Neural cell (in vitro differentiated cells): ENCODE data around the gene PRR5L. TPM values are rescaled to one million over a fixed set of nuclear protein-coding genes. Genes with fewer than 3 reads are reported as not detected.

Experiments used
- H2AFZ ChIP-seq: fragments of 200-600, 300-800 bp; sonication (generic), shearing (Covaris generic); 2 replicates; pipeline ENCODE4 v1.6.0; 2014; ENCODE audit warnings: low read depth, mild to moderate bottlenecking, antibody characterized with exemption, low read length, moderate library complexity
- H3F3A ChIP-seq: fragments of 200-600 bp; shearing (Covaris generic); 2 replicates; pipeline ENCODE4 v1.6.1; 2016; ENCODE audit warnings: mild to moderate bottlenecking, moderate library complexity, mixed read lengths, antibody characterized with exemption, low read length; ENCODE audit not compliant: insufficient read depth, poor library complexity, severe bottlenecking
- H3K27ac ChIP-seq: fragments of 200-600, 300-800 bp; sonication (generic), shearing (Covaris generic); 2 replicates; pipeline ENCODE4 v1.5.1; 2014; ENCODE audit warnings: mild to moderate bottlenecking, low read length, moderate library complexity
- H3K27me3 ChIP-seq: fragments of 300-800, 200-600 bp; sonication (generic), shearing (Covaris generic); 2 replicates; pipeline ENCODE4 v1.6.0; 2014; ENCODE audit warnings: mild to moderate bottlenecking, low read depth, low read length, moderate library complexity; ENCODE audit not compliant: insufficient read depth
- H3K36me3 ChIP-seq: fragments of 300-800, 200-600 bp; sonication (generic), shearing (Covaris generic); 2 replicates; pipeline ENCODE4 v1.5.1; 2014; ENCODE audit warnings: mild to moderate bottlenecking, antibody characterized with exemption, low read length, moderate library complexity; ENCODE audit not compliant: insufficient read depth
- H3K4me2 ChIP-seq: fragments of 300-800, 200-600 bp; sonication (generic), shearing (Covaris generic); 2 replicates; pipeline ENCODE4 v1.6.0; 2014; ENCODE audit warnings: mild to moderate bottlenecking, low read length
- H3K4me3 ChIP-seq: fragments of 300-800, 200-600 bp; sonication (generic), shearing (Covaris generic); 2 replicates; pipeline ENCODE4 v1.5.1; 2014; ENCODE audit warnings: mild to moderate bottlenecking, low read length, moderate library complexity
- H3K79me2 ChIP-seq: fragments of 200-600 bp; shearing (Covaris generic); replicated peaks from 2 replicates; pipeline ENCODE4 v1.6.0; 2014; ENCODE audit warnings: mild to moderate bottlenecking, low read length, moderate library complexity; ENCODE audit not compliant: insufficient read depth
- H3K9ac ChIP-seq: fragments of 300-800, 200-600 bp; sonication (generic), shearing (Covaris generic); 2 replicates; pipeline ENCODE4 v1.6.1; 2016; ENCODE audit warnings: mild to moderate bottlenecking, low read length, mixed read lengths
- H3K9me2 ChIP-seq: fragments of 200-600 bp; shearing (Covaris generic); 2 replicates; pipeline ENCODE4 v1.6.1; 2016; ENCODE audit warnings: mild to moderate bottlenecking, low read length, mixed read lengths; ENCODE audit not compliant: insufficient read depth
- H3K9me3 ChIP-seq: fragments of 200-600, 300-800 bp; sonication (generic), shearing (Covaris generic); 2 replicates; pipeline ENCODE4 v1.6.1; 2016; ENCODE audit warnings: mild to moderate bottlenecking, mixed run types, low read length, moderate library complexity, mixed read lengths
- H4K20me1 ChIP-seq: fragments of 200-600 bp; shearing (Covaris generic); 2 replicates; pipeline ENCODE4 v1.6.1; 2016; ENCODE audit warnings: mild to moderate bottlenecking, mixed run types; ENCODE audit not compliant: insufficient read depth
- CTCF ChIP-seq: fragments of 450-650 bp; IDR thresholded peaks from 2 replicates; pipeline ENCODE4 v1.5.1; 2014; ENCODE audit warnings: antibody characterized with exemption, mild to moderate bottlenecking, moderate library complexity; ENCODE audit not compliant: poor library complexity, severe bottlenecking
- EP300 ChIP-seq: fragments of 450-650 bp; conservative IDR thresholded peaks from 2 replicates; pipeline ENCODE4 v1.6.1; 2014; ENCODE audit warnings: antibody characterized with exemption, mild to moderate bottlenecking, moderate library complexity; ENCODE audit not compliant: poor library complexity, severe bottlenecking
- EZH2 ChIP-seq: fragments of 200-600, 300-800 bp; shearing (Covaris generic), sonication (generic); IDR thresholded peaks from 2 replicates; pipeline ENCODE4 v1.6.1; 2014; ENCODE audit warnings: antibody characterized with exemption, low read length, borderline replicate concordance, mild to moderate bottlenecking; ENCODE audit not compliant: insufficient read depth, poor library complexity, severe bottlenecking
- MXI1 ChIP-seq: fragments of 450-650 bp; conservative IDR thresholded peaks from 2 replicates; pipeline ENCODE4 v1.6.1; 2014; ENCODE audit warnings: antibody characterized with exemption, mild to moderate bottlenecking; ENCODE audit not compliant: poor library complexity, severe bottlenecking
- POLR2AphosphoS5 ChIP-seq: IDR thresholded peaks from 2 replicates; pipeline ENCODE4 v1.6.1; 2012
- RAD21 ChIP-seq: fragments of 450-650 bp; conservative IDR thresholded peaks from 2 replicates; pipeline ENCODE4 v1.6.1; 2014; ENCODE audit warnings: antibody characterized with exemption, mild to moderate bottlenecking, moderate library complexity
- SMC3 ChIP-seq: fragments of 450-650 bp; conservative IDR thresholded peaks from 2 replicates; pipeline ENCODE4 v1.6.1; 2014; ENCODE audit warnings: antibody characterized with exemption, mild to moderate bottlenecking, moderate library complexity; ENCODE audit not compliant: poor library complexity
- TAF1 ChIP-seq: IDR thresholded peaks from 2 replicates; pipeline ENCODE4 v1.6.1; 2012; ENCODE audit warnings: low read depth
- polyA plus RNA-seq: library from polyadenylated mRNA; depleted of rRNA; stranded (reverse); fragments of >200 nt; gene quantifications from 2 replicates; pipeline ENCODE4 v1.2.3, GENCODE V29; 2014
- TF ChIP-seq, protein P1 (sequence below): IDR thresholded peaks from 2 replicates; pipeline ENCODE4 v1.6.1; 2012; ENCODE audit warnings: borderline replicate concordance

PRR5L gene
- polyA plus RNA-seq, 1 donor from 2014 or later, result 0.22 TPM

GRCh38 chr11:36469881-36470802 is 174.1 kb downstream of the PRR5L start:
- Histone ChIP-seq H3K4me2 (no peak overlapping the region), H3K9me3 (no peaks in the 10 kb centered on the region)

DNA sequence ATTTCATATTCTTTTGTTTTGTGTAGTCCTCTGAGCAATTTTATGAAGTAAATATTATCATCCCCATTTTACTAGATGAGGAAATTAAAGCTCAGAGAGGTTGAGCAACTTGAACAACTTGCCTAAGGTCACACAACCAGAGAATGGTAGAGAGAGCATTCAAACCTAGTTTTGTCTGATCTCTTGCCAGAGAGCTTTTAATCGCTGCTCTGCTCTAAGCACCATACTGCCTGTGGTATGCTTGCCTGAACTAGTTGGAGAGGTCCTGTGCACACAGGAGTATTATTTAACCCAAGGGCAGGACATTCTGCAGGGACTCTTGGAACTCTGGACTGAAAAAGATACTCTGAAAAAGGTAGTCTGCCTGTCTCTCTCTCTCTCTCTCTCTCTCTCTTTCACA is 175.5 kb downstream of the PRR5L start:
- Histone ChIP-seq H2AFZ (no peak overlapping the region), H3K4me2 (no peak overlapping the region), H3K9ac (no peak overlapping the region), H3K27me3 (no peaks in the 10 kb centered on the region), H3K9me2 (no peaks in the 10 kb centered on the region), H3K36me3 (no peaks in the 10 kb centered on the region), H4K20me1 (no peaks in the 10 kb centered on the region), H3F3A (no peaks in the 10 kb centered on the region), H3K4me3 (no peak overlapping the region), H3K27ac (no peak overlapping the region), H3K79me2 (no peaks in the 10 kb centered on the region), H3K9me3 (no peaks in the 10 kb centered on the region)
- TF ChIP-seq CTCF (no peak), POLR2AphosphoS5 (no peak), EP300 (no peak), EZH2 (no peak), SMC3 (no peak), TAF1 (no peak)
- TF ChIP-seq, protein P1, sequence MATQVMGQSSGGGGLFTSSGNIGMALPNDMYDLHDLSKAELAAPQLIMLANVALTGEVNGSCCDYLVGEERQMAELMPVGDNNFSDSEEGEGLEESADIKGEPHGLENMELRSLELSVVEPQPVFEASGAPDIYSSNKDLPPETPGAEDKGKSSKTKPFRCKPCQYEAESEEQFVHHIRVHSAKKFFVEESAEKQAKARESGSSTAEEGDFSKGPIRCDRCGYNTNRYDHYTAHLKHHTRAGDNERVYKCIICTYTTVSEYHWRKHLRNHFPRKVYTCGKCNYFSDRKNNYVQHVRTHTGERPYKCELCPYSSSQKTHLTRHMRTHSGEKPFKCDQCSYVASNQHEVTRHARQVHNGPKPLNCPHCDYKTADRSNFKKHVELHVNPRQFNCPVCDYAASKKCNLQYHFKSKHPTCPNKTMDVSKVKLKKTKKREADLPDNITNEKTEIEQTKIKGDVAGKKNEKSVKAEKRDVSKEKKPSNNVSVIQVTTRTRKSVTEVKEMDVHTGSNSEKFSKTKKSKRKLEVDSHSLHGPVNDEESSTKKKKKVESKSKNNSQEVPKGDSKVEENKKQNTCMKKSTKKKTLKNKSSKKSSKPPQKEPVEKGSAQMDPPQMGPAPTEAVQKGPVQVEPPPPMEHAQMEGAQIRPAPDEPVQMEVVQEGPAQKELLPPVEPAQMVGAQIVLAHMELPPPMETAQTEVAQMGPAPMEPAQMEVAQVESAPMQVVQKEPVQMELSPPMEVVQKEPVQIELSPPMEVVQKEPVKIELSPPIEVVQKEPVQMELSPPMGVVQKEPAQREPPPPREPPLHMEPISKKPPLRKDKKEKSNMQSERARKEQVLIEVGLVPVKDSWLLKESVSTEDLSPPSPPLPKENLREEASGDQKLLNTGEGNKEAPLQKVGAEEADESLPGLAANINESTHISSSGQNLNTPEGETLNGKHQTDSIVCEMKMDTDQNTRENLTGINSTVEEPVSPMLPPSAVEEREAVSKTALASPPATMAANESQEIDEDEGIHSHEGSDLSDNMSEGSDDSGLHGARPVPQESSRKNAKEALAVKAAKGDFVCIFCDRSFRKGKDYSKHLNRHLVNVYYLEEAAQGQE, result no peak

More at GRCh38 chr11:36469881-36470802, 174.1 kb downstream of the PRR5L start:
- TF ChIP-seq, protein P1, result no peak
- TF ChIP-seq EZH2 (no peak), MXI1 (no peak), CTCF (no peak), TAF1 (no peak), RAD21 (no peak), EP300 (no peak), POLR2AphosphoS5 (no peak), SMC3 (no peak)
- H3K9ac ChIP-seq, result no peak overlapping the region
- no peak overlapping the region for H3K27ac ChIP-seq
- H3K79me2 ChIP-seq, result no peaks in the 10 kb centered on the region
- H3K4me3 ChIP-seq, result no peak overlapping the region
- no peaks in the 10 kb centered on the region for H3K36me3 ChIP-seq
- no peaks in the 10 kb centered on the region for H3F3A ChIP-seq
- no peaks in the 10 kb centered on the region for H4K20me1 ChIP-seq
- no peaks in the 10 kb centered on the region for H3K9me2 ChIP-seq
- H2AFZ ChIP-seq, result no peak overlapping the region
- H3K27me3 ChIP-seq, result no peaks in the 10 kb centered on the region
